ENCODE data around the gene CDK15. TPM values are rescaled to one million over a fixed set of nuclear protein-coding genes. Genes with fewer than 3 reads are reported as not detected.

Gene CDK15
- total and polyA plus RNA-seq, 9 of the 15 experiments (the other 6 are each of a cell fraction or from before 2014, with no cell fraction given) = not detected

DNA sequence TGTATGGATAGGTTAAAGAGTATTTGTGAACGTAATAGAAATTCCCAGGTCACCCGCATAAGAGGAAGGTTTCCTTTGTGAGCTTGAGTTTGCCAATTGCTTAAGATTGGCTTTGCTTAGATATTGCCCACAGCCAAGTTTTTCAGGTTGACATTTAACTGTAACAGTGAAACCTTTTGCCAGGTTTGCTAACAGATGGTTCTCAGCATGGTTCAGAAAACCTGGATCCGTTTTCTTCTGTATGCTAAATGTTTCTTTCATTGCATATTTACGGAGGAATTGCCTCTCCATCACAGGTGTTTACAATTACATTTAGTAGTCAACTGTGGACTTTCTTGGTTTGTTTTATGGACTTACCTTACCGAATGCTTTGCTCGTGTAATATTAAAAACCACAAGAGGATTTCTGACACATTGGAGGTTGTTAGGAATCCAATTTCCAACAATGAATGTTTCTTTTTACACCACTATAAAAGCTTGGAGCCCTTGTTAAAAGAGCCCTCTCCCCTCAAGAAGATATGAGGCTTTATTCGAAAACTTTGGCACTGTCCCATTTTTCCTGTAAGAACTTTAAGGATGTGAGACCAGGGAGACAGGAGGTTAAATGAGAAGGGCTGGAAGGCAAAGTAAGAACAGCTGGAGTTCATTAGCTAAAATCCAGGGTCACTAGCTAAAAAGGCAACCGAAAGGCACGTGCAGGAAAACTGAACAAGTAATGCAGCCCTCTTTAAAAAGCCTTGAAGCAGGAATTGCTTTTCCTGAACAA lies 7.8 kb downstream of the CDK15 start:
- H3K27ac ChIP-seq (ENCODE audit: extremely low read depth, low read depth, low read length) = no peak overlapping the region
- H3K4me3 ChIP-seq = no peak overlapping the region
- WGBS (ENCODE audit: insufficient coverage, low coverage, missing lambda C conversion rate) = 5% methylated on average over 9 of the region's 9 CpGs
- TF ChIP-seq, protein P1, sequence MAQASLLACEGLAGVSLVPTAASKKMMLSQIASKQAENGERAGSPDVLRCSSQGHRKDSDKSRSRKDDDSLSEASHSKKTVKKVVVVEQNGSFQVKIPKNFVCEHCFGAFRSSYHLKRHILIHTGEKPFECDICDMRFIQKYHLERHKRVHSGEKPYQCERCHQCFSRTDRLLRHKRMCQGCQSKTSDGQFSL (CRISPR knock-in tag; IDR thresholded peaks at IDR 0.05) = no peak
- TF ChIP-seq, protein P1 (tag; IDR thresholded peaks at IDR 0.05) = no peak
- TF ChIP-seq RFX5 (IDR thresholded peaks at IDR 0.05; ENCODE audit: low read depth, low read length) = no peak
- no peak for TF ChIP-seq NFIC (IDR thresholded peaks at IDR 0.05)
- no peak for TF ChIP-seq NUFIP1 (IDR thresholded peaks at IDR 0.05; ENCODE audit: partially characterized antibody)
- no peak for TF ChIP-seq GTF2A2 (tag; IDR thresholded peaks at IDR 0.05)
- no peak for TF ChIP-seq ZNF586 (CRISPR knock-in tag; conservative IDR thresholded peaks at IDR 0.05)
- TF ChIP-seq, protein P2, sequence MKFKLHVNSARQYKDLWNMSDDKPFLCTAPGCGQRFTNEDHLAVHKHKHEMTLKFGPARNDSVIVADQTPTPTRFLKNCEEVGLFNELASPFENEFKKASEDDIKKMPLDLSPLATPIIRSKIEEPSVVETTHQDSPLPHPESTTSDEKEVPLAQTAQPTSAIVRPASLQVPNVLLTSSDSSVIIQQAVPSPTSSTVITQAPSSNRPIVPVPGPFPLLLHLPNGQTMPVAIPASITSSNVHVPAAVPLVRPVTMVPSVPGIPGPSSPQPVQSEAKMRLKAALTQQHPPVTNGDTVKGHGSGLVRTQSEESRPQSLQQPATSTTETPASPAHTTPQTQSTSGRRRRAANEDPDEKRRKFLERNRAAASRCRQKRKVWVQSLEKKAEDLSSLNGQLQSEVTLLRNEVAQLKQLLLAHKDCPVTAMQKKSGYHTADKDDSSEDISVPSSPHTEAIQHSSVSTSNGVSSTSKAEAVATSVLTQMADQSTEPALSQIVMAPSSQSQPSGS (CRISPR knock-in tag; IDR thresholded peaks at IDR 0.05) = no peak
- TF ChIP-seq NFE2 (IDR thresholded peaks at IDR 0.05; ENCODE audit: low read depth) = no peak
- no peak for TF ChIP-seq SAP30 (IDR thresholded peaks at IDR 0.05; ENCODE audit: borderline replicate concordance, insufficient read depth, low read depth, low read length, poor library complexity, severe bottlenecking)
- no peak for TF ChIP-seq MAFG (tag; conservative IDR thresholded peaks at IDR 0.05)
- TF ChIP-seq SMAD2 (IDR thresholded peaks at IDR 0.05; ENCODE audit: low read depth, low read length) = no peak
- no peaks in the 10 kb centered on the region for H3K36me3 ChIP-seq (ENCODE audit: control insufficient read depth, insufficient read depth, low read length)
- H3K9me1 ChIP-seq (ENCODE audit: control insufficient read depth, insufficient read depth, low read length) = no peaks in the 10 kb centered on the region
- no peaks in the 10 kb centered on the region for H3K4me1 ChIP-seq (replicated peaks in 1 of 2; ENCODE audit: control insufficient read depth in 2 of 2, insufficient read depth in 2 of 2, low read length in 2 of 2)
- H3K27me3 ChIP-seq (ENCODE audit: control insufficient read depth in 2 of 2, insufficient read depth in 2 of 2, low read length in 2 of 2) = peaks cover 0 to 7% of the 10 kb centered on the region in 2 experiments; a peak in 1 of 5 replicates
- H4K20me1 ChIP-seq (replicated peaks; ENCODE audit: control insufficient read depth, insufficient read depth, low read length) = no peaks in the 10 kb centered on the region
- no TSS peak for BruUV-seq (replicated peaks)
- H2AFZ ChIP-seq (ENCODE audit: low read depth, low read length) = no peak overlapping the region
- FAIRE-seq (no peak), ATAC-seq (no peak), DNase-seq (ENCODE audit: extremely low read depth in 1 of 4, low spot score in 3 of 4) (no peak)
- H3K9ac ChIP-seq (ENCODE audit: insufficient read depth in 1 of 2, low read depth in 2 of 2, low read length in 2 of 2) = no peak overlapping the region
- no peaks in the 10 kb centered on the region for H3K9me3 ChIP-seq (replicated peaks; ENCODE audit: control insufficient read depth, insufficient read depth, low read depth, low read length)
- CTCF ChIA-PET (ENCODE audit: low intra/inter-chr PET ratio) = no interaction called here
- intact Hi-C loops (cut with micrococcal nuclease) = no loop called here
- no peaks in the 10 kb centered on the region for H3K79me2 ChIP-seq (ENCODE audit: control insufficient read depth, insufficient read depth, low read length)
- POLR2A ChIA-PET = interaction anchor here (0.6 to 0.7 kb wide), 3 partner anchors 45 to 604 kb away, joined by 3 read pairs; no protein-coding TSS in a partner anchor
- H3K4me2 ChIP-seq (ENCODE audit: insufficient read depth, low read length) = no peak overlapping the region
- in situ Hi-C loops (cut with MboI) = no loop called here

Measured in K562 (cell line).